NCI-H2107 (cell line): Measurements from ENCODE around the gene ADD1.
"Not testable (repeated sequence)": the region's sequence is repeated elsewhere in the genome, so short reads cannot be mapped to it uniquely, and the experiment has no call there.

ENCODE experiments used
- DNase-seq: peaks from one replicate; lab custom pipeline; 2025; lab: John Stamatoyannopoulos, UW

Gene ADD1

GRCh38 chr4:2886161-2886560 lies 42.5 kb downstream of the ADD1 start:
- no peak for DNase-seq

GRCh38 chr4:2886622-2887021 lies 43.0 kb downstream of the ADD1 start:
- DNase-seq: no peak

DNA sequence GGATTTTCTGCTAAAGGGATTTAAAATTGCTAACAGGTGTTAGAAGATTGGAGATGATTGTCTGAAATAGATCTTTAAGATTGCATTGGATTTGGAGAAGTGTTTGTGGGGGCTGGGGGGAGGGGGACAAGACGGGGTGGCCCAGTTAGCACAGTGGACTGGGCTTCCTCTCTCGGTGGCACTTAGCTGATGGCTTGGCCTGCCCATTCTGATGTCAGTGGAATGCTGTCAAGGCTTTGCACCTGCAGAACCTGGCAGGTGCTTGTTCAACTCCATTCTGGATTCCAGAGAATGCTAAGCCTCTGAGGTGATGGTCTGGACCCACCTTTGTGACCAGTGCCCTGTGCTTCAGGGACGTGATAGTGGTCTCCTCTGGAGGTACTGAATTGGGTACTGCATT lies 43.7 kb downstream of the ADD1 start:
- no peak for DNase-seq

- no peak for DNase-seq
These were observed 45.2 kb downstream of the ADD1 start for GRCh38 chr4:2888886-2889285.

GRCh38 chr4:2891294-2891693 lies 47.6 kb downstream of the ADD1 start:
- no peak for DNase-seq

DNA sequence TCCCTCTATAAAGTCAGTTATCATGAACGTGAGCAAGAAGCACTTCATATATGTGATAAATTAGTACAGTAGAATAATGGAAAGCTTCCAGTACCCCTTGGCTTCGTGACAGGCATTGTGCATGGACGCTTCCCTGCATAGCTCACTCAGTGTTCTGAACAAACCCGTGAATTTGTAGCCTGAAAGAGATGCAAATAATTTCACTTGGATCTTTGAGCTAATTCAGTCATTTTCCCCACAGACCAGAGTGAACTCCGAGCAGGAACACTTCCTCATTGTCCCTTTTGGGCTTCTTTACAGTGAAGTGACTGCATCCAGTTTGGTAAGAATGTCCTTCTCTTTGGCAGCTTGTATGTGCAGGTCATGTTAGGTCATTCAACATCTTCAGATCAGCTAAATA lies 50.1 kb downstream of the ADD1 start:
- DNase-seq: no peak

DNA sequence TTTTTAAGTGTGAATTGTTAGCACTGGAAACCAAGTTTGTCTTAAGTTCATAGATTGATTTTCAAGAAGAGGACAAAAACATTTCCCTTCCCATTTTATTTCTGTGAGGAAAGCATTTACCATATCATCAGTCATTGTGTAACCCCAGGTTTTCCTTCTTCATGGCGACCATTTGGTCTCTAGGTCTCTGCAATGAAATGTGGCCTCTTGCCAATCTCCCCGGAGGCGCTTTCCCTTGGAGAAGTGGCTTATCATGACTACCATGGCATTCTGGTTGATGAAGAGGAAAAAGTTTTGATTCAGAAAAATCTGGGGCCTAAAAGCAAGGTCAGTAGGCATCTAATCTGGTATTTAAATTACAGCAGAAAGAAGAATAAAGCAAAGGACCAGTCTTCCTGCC lies 54.4 kb downstream of the ADD1 start:
- DNase-seq: no peak

GRCh38 chr4:2900741-2901140 lies 57.1 kb downstream of the ADD1 start:
- no peak for DNase-seq

DNA sequence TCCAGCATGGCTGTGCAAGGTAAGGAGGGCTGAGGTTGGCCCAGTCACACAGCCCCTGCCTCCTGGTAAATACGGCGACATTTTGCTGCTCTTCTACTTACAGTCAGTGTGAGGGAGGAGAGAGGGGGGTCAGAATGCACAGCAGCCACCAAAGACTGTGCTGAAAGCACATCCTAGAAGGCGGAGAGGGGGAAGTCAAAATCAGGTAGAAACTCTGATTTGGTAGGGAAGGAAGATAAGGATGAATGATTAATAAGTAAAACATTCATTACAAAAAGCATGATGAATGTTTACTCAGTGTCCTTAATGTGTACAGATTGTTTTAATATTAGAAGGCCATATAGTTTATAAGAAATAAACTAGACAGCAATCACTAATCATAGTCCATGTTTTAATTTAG lies 57.5 kb downstream of the ADD1 start:
- no peak for DNase-seq

DNA sequence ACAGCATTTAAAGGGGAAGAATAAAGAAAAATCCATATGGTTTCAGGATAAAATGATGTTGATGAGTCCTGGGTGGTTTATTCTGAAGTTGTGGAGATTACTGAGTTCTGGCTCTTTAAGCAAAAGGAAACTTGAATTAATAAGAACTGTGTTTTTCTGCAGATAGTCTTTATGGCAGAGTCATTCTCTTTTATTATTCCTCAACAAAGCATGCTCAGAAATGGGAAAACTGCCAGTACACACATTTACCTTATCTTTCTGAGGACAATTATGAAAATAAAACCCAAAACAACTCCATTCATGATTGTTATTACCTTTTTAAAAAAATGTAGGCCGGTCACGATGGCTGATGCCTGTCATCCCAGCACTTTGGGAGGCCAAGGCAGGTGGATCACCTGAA lies 58.5 kb downstream of the ADD1 start:
- DNase-seq: no peak

GRCh38 chr4:2905544-2905943 lies 61.9 kb downstream of the ADD1 start:
- no peak for DNase-seq

DNA sequence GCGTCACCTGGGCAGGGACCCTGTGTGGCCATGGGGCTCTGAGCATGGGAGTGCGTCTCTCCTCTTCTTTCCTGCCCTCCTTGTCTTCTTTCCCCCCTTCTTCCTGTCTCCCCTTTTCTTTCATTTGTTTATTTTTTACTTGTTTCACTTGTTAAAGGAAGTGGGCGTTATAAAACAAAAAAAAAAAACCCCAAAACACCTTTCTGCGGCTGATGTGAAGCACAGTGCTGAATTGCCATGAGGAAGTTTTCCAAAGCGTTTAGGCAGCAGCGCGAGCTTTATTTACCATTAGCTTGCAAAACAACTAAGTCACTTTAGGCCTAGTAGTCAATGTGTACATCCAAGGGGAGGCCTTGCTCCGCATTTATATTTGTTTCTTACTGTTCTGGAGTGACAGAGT lies 62.6 kb downstream of the ADD1 start:
- no peak for DNase-seq

- no peak for DNase-seq
These were observed 63.6 kb downstream of the ADD1 start for GRCh38 chr4:2907226-2907625.

- no peak for DNase-seq
These were observed 64.2 kb downstream of the ADD1 start for GRCh38 chr4:2907706-2908293.

GRCh38 chr4:2908686-2909085 lies 65.0 kb downstream of the ADD1 start:
- DNase-seq: no peak

- no peak for DNase-seq
These were observed 65.9 kb downstream of the ADD1 start for GRCh38 chr4:2909583-2909982.

- no peak for DNase-seq
These were observed 66.8 kb downstream of the ADD1 start for GRCh38 chr4:2910409-2910808.

DNA sequence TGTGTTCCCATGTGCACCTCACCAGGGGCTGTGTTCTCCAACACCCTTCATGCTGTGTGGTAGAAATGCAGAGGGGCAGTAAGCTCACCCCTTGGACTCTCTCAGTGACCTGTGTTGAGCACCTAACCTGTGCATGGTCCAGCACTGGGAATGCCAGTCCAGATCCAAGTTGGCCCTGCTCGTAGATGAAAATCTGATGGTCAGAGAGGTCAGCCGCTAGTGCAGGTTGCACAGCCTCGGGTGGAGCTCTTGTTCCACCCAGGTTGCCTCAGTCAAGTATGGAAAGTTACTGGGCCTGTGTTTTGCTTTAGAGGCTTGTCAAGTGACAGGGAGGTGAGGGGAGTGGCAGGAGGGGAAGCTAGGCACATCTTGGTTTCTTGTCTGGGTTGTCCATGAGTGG lies 68.2 kb downstream of the ADD1 start:
- DNase-seq: no peak

DNA sequence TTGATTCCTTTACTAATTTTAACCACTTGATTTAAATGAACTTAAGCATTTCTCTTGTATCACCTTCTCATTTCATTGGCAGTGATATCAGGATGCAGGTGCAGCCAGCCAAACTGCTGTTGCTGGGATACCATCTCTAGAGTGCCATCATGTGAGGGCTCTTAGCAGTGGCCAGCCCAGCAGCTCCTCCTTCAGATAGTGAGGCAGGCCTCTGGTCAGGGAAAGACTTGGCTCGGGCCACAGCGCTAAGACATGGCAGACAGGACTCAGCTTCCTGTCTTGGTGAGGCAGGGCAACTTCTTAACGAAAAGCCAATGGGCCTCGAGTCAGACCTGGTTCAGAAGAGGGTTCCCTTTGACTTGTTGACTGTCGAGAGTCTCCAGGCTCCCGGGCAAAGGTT lies 69.5 kb downstream of the ADD1 start:
- no peak for DNase-seq

- DNase-seq: no peak
These were observed 70.8 kb downstream of the ADD1 start for GRCh38 chr4:2914256-2915126.

GRCh38 chr4:2915789-2916188 lies 72.1 kb downstream of the ADD1 start:
- no peak for DNase-seq

GRCh38 chr4:2916696-2917095 lies 73.1 kb downstream of the ADD1 start:
- DNase-seq: not testable (repeated sequence)

DNA sequence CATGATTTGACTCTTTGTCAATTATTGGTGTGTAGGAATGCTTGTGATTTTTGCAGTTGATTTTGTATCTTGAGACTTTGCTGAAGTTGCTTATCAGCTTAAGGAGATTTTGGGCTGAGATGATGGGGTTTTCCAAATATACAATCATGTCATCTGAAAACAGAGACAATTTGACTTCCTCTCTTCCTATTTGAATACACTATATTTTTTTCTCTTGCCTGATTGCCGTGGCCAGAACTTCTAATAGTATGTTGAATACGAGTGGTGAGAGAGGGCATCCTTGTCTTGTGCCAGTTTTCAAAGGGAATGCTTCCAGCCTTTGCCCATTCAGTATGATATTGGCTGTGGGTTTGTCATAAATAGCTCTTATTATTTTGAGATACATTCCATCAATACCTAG lies 74.7 kb downstream of the ADD1 start:
- not testable (repeated sequence) for DNase-seq

DNA sequence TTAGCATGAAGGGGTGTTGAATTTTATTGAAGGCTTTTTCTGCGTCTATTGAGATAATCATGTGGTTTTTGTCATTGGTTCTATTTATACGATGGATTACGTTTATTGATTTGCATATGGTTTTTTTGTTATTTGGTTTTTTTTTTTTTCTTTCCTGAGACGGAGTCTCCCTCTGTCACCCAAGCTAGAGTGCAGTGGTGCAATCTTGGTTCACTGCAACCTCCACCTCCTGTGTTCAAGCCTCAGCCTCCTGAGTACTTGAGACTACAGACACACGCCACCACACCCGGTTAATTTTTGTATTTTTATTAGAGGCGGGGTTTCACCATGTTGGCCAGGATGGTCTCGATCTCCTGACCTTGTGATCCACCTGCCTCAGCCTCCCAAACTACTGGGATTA lies 75.1 kb downstream of the ADD1 start:
- DNase-seq: not testable (repeated sequence)
